Progenitor cell of endocrine pancreas (in vitro differentiated cells): ENCODE data around the gene SAMD10. TPM values are rescaled to one million over a fixed set of nuclear protein-coding genes. Genes with fewer than 3 reads are reported as not detected.
A peak's percentile ranks its signal among the peaks of the same experiment; 100 is the strongest.

Experiments
- DNase-seq: peaks from one replicate; pipeline ENCODE4 v3.0.0; 2021; ENCODE audit warnings: low spot score; ENCODE audit not compliant: unreplicated experiment
- H3K27ac Mint-ChIP-seq: 2 replicates; pipeline ENCODE4 v1.8.0; 2021; ENCODE audit warnings: mild to moderate bottlenecking, moderate library complexity, mixed read lengths
- H3K27me3 Mint-ChIP-seq: 2 replicates; pipeline ENCODE4 v1.8.0; 2021; ENCODE audit warnings: mixed read lengths
- H3K36me3 Mint-ChIP-seq: 2 replicates; pipeline ENCODE4 v1.8.0; 2022; ENCODE audit warnings: mixed read lengths; ENCODE audit not compliant: insufficient read depth
- H3K4me1 Mint-ChIP-seq: 2 replicates; pipeline ENCODE4 v1.8.0; 2021; ENCODE audit warnings: low read depth, mixed read lengths
- H3K4me3 Mint-ChIP-seq: 2 replicates; pipeline ENCODE4 v1.8.0; 2021; ENCODE audit warnings: low read depth, mild to moderate bottlenecking, moderate library complexity, mixed read lengths
- H3K9me3 Mint-ChIP-seq: 2 replicates; pipeline ENCODE4 v1.8.0; 2021; ENCODE audit warnings: low read depth, mixed read lengths
- CTCF ChIP-seq: fragments of 200-600 bp; sonication (generic); IDR thresholded peaks from one replicate; pipeline ENCODE4 v1.5.0; 2021; ENCODE audit warnings: antibody characterized with exemption, mild to moderate bottlenecking; ENCODE audit not compliant: unreplicated experiment
- total RNA-seq: library from RNA; stranded (reverse); gene quantifications from 2 replicates; pipeline ENCODE4 v1.2.1, GENCODE V29; 2021

SAMD10 gene
- total RNA-seq, 1 donor from 2014 or later: 12.8 TPM

GRCh38 chr20:63966944-63967322 lies 12.5 kb downstream of the SAMD10 start:
- Mint-ChIP-seq H3K9me3 (no peaks in the 10 kb centered on the region), H3K36me3 (peaks cover 8% of the 10 kb centered on the region), H3K27ac (no peak overlapping the region), H3K27me3 (no peaks in the 10 kb centered on the region), H3K4me3 (no peak overlapping the region), H3K4me1 (peaks cover 6% of the 10 kb centered on the region)
- TF ChIP-seq CTCF: no peak
- peak; percentile 7 for DNase-seq

- no peak for TF ChIP-seq CTCF
- H3K36me3 Mint-ChIP-seq: peaks cover 9% of the 10 kb centered on the region
These were observed 13.1 kb downstream of the SAMD10 start for GRCh38 chr20:63966172-63966943.

GRCh38 chr20:63964412-63964811 lies 15.0 kb downstream of the SAMD10 start:
- no peak overlapping the region for H3K4me3 Mint-ChIP-seq
- peaks cover 6% of the 10 kb centered on the region for H3K4me1 Mint-ChIP-seq
- H3K9me3 Mint-ChIP-seq: no peaks in the 10 kb centered on the region
- TF ChIP-seq CTCF: no peak
- H3K36me3 Mint-ChIP-seq: peaks cover 11% of the 10 kb centered on the region
- H3K27ac Mint-ChIP-seq: no peak overlapping the region
- DNase-seq: no peak
- no peaks in the 10 kb centered on the region for H3K27me3 Mint-ChIP-seq

More at GRCh38 chr20:63966172-63966943, 13.1 kb downstream of the SAMD10 start:
- Mint-ChIP-seq H3K4me3 (no peak overlapping the region), H3K27ac (no peak overlapping the region), H3K9me3 (no peaks in the 10 kb centered on the region), H3K4me1 (peaks cover 6% of the 10 kb centered on the region), H3K27me3 (no peaks in the 10 kb centered on the region)
- no peak for DNase-seq

- Mint-ChIP-seq H3K9me3 (no peaks in the 10 kb centered on the region), H3K27ac (no peak overlapping the region), H3K4me1 (peaks cover 4% of the 10 kb centered on the region), H3K36me3 (peaks cover 11% of the 10 kb centered on the region), H3K4me3 (no peak overlapping the region), H3K27me3 (no peaks in the 10 kb centered on the region)
- no peak for DNase-seq
- no peak for TF ChIP-seq CTCF
These were observed 15.6 kb downstream of the SAMD10 start for GRCh38 chr20:63963784-63964301.

GRCh38 chr20:63963348-63963741 lies 16.1 kb downstream of the SAMD10 start:
- no peak for DNase-seq
- H3K4me1 Mint-ChIP-seq: peaks cover 2% of the 10 kb centered on the region

More at GRCh38 chr20:63963348-63963741, 16.1 kb downstream of the SAMD10 start:
- H3K9me3 Mint-ChIP-seq: no peaks in the 10 kb centered on the region
- H3K36me3 Mint-ChIP-seq: peaks cover 11% of the 10 kb centered on the region
- no peak overlapping the region for H3K27ac Mint-ChIP-seq
- no peak overlapping the region for H3K4me3 Mint-ChIP-seq
- H3K27me3 Mint-ChIP-seq: no peaks in the 10 kb centered on the region
- TF ChIP-seq CTCF: no peak
